ENCODE results near the gene ABHD12B. TPM values are rescaled to one million over a fixed set of nuclear protein-coding genes. Genes with fewer than 3 reads are reported as not detected.
"Not testable (repeated sequence)": the region's sequence is repeated elsewhere in the genome, so short reads cannot be mapped to it uniquely, and the experiment has no call there.

Gene ABHD12B
- total RNA-seq, 1 experiment from 2014 or later: not detected

- H3K4me3 ChIP-seq (ENCODE audit: low read depth in 2 of 2, low read length in 2 of 2): no peak overlapping the region
- no peaks in the 10 kb centered on the region for H3K4me1 ChIP-seq (ENCODE audit: control insufficient read depth, insufficient read depth, low read length)
- no peaks in the 10 kb centered on the region for H3K27me3 ChIP-seq (ENCODE audit: control insufficient read depth, insufficient read depth, low read length)
- ChIA-PET POLR2A (no interaction called here), CTCF (no interaction called here)
- no peak overlapping the region for H3K27ac ChIP-seq (ENCODE audit: low read length)
- DNase-seq (ENCODE audit: low read depth, low spot score) (no peak), ATAC-seq (no peak)
- intact Hi-C loops (cut with micrococcal nuclease; ENCODE audit: unreplicated experiment) (no loop called here), in situ Hi-C loops (cut with HindIII; ENCODE audit: low pct_unique_long_range_greater_than_20kb, low sequenced_read_pairs) (no loop called here)
- no peaks in the 10 kb centered on the region for H3K9me3 ChIP-seq (ENCODE audit: control insufficient read depth, insufficient read depth, low read depth, low read length)
- H3K36me3 ChIP-seq (ENCODE audit: control insufficient read depth, insufficient read depth, low read length): no peaks in the 10 kb centered on the region
- no TSS peak for BruUV-seq (replicated peaks)
- TF ChIP-seq POLR2AphosphoS5 (IDR thresholded peaks at IDR 0.05; ENCODE audit: low read depth, low read length) (no peak), TCF7L2 (IDR thresholded peaks at IDR 0.05; ENCODE audit: low read depth, low read length) (no peak), SIN3A (IDR thresholded peaks at IDR 0.05; ENCODE audit: borderline replicate concordance, insufficient read depth, low read depth, low read length) (no peak), REST (IDR thresholded peaks at IDR 0.05; ENCODE audit: insufficient read depth in 1 of 2, low read depth in 2 of 2, low read length in 1 of 2) (no peak), CTCF (IDR thresholded peaks at IDR 0.05) (no peak)
These were observed 69.3 kb downstream of the ABHD12B start for GRCh38 chr14:50941151-50941550.

DNA sequence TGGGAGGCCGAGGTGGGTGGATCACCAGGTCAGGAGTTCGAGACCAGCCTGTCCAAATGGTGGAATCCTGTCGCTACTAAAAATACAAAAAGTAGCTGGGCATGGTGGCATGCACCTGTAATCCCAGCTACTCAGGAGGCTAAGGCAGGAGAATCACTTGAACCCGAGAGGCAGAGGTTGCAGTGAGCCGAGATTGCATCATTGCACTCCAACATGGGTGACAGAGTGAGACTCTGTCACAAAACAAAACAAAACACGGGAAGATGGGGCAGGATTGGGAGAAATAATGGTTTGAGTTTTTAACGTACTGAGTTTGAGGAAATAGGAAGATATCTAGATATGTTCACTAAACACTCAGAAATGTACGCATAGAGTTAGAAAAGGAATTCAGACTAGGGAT lies 69.8 kb downstream of the ABHD12B start:
- H3K4me1 ChIP-seq (ENCODE audit: control insufficient read depth, insufficient read depth, low read length); BruUV-seq (replicated peaks); H3K4me3 ChIP-seq (ENCODE audit: low read depth in 2 of 2, low read length in 2 of 2); CTCF ChIA-PET; ATAC-seq; intact Hi-C loops (cut with micrococcal nuclease; ENCODE audit: unreplicated experiment); H3K9me3 ChIP-seq (ENCODE audit: control insufficient read depth, insufficient read depth, low read depth, low read length); H3K27ac ChIP-seq (ENCODE audit: low read length); DNase-seq (ENCODE audit: low read depth, low spot score); in situ Hi-C loops (cut with HindIII; ENCODE audit: low pct_unique_long_range_greater_than_20kb, low sequenced_read_pairs); H3K36me3 ChIP-seq (ENCODE audit: control insufficient read depth, insufficient read depth, low read length); POLR2A ChIA-PET; H3K27me3 ChIP-seq (ENCODE audit: control insufficient read depth, insufficient read depth, low read length): not testable (repeated sequence)

DNA sequence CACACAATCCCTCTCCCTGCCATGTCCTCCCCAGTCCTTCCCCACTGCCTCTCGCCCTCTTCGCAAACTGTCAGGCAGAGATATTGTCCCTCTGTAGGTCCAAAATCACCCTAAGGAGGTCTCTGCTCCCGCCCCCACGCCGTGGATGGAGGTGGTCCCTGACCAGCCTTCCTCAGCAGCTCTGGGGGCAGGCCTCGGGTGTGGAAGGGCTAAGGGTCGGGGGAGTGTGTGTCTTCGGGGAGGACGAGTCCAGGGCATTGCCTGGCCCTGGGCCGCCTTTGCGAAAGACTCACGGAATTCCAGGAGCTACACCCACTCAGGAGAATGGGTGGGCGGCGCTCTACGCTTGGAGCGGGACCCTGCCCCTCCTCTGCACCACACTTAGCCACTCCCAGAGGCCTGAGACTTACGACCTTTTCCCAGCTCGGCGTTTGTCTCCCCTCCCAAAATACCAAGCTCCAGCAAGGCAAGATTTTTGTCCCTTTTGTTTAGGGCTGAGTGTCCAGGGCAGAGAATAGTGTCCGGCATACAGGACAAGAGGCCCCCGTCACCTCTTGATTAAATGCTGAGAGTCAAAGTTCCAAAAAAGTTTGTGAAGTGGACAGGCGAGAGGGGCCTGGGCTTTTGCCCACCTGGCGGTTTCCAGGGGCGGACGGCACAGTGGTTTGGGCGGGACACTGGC lies 71.5 kb downstream of the ABHD12B start:
- ChIA-PET CTCF (no interaction called here), POLR2A (interaction anchor here (0.6 kb wide), 1 partner anchor 97 kb away, joined by 4 read pairs; no protein-coding TSS in a partner anchor)
- TF ChIP-seq TCF7L2 (IDR thresholded peaks at IDR 0.05; ENCODE audit: low read depth, low read length) (no peak), POLR2AphosphoS5 (IDR thresholded peaks at IDR 0.05; ENCODE audit: low read depth, low read length) (no peak), REST (IDR thresholded peaks at IDR 0.05; ENCODE audit: insufficient read depth in 1 of 2, low read depth in 2 of 2, low read length in 1 of 2) (no peak), CTCF (IDR thresholded peaks at IDR 0.05) (no peak), SIN3A (IDR thresholded peaks at IDR 0.05; ENCODE audit: borderline replicate concordance, insufficient read depth, low read depth, low read length) (no peak)
- ATAC-seq: peak; percentile 71
- peak overlapping the region; percentile 62 to 68 for H3K4me3 ChIP-seq (ENCODE audit: low read depth in 2 of 2, low read length in 2 of 2)
- BruUV-seq (replicated peaks): no TSS peak
- intact Hi-C loops (cut with micrococcal nuclease; ENCODE audit: unreplicated experiment) (no loop called here), in situ Hi-C loops (cut with HindIII; ENCODE audit: low pct_unique_long_range_greater_than_20kb, low sequenced_read_pairs) (no loop called here)
- no peak for DNase-seq (ENCODE audit: low read depth, low spot score)
- no peaks in the 10 kb centered on the region for H3K27me3 ChIP-seq (ENCODE audit: control insufficient read depth, insufficient read depth, low read length)
- no peaks in the 10 kb centered on the region for H3K36me3 ChIP-seq (ENCODE audit: control insufficient read depth, insufficient read depth, low read length)
- H3K27ac ChIP-seq (ENCODE audit: low read length): peak overlapping the region; percentile 39; the same call in 1 of the 2 replicates
- H3K4me1 ChIP-seq (ENCODE audit: control insufficient read depth, insufficient read depth, low read length): no peaks in the 10 kb centered on the region
- no peaks in the 10 kb centered on the region for H3K9me3 ChIP-seq (ENCODE audit: control insufficient read depth, insufficient read depth, low read depth, low read length)

Measured in Panc1 (cell line).